Vagina (tissue), 2 donors: Measurements from ENCODE around the gene ASCC3. TPM values are rescaled to one million over a fixed set of nuclear protein-coding genes. Genes with fewer than 3 reads are reported as not detected.

ENCODE experiments used
- DNase-seq, 2 donors: peaks; one replicate each; pipeline ENCODE4 v3.0.0-alpha.2; 2017; ENCODE audit errors: extremely low spot score in 2 of 2
- H3K27ac ChIP-seq: fragments of 200-600 bp; sonication (generic); one replicate; pipeline ENCODE4 v1.5.1; 2019
- H3K27me3 ChIP-seq: fragments of 200-600 bp; sonication (generic); one replicate; pipeline ENCODE4 v1.5.1; 2019
- H3K36me3 ChIP-seq, 2 donors: fragments of 200-600 bp; sonication (generic); one replicate each; pipeline ENCODE4 v1.5.1; 2017 to 2019
- H3K4me1 ChIP-seq: fragments of 200-600 bp; sonication (generic); one replicate; pipeline ENCODE4 v1.5.1; 2019
- H3K4me3 ChIP-seq, 2 donors: fragments of 200-600 bp; sonication (generic); 1 replicate in 1 of 2; 2 replicates in 1 of 2; pipeline ENCODE4 v1.5.1; 2016 to 2019
- H3K9me3 ChIP-seq: fragments of 200-600 bp; sonication (generic); one replicate; pipeline ENCODE4 v1.5.1; 2019
- POLR2A ChIP-seq, 2 donors: fragments of 450-650 bp; IDR thresholded peaks; one replicate each; pipeline ENCODE4 v1.6.1; 2017; ENCODE audit warnings: antibody characterized with exemption in 2 of 2, mild to moderate bottlenecking in 2 of 2, moderate library complexity in 2 of 2
- POLR2AphosphoS5 ChIP-seq, 2 donors: sonication (generic); formaldehyde crosslinking; IDR thresholded peaks; one replicate each; pipeline ENCODE4 v1.9.0; 2017; ENCODE audit warnings: antibody characterized with exemption in 2 of 2, mild to moderate bottlenecking in 2 of 2, low read depth in 1 of 2; ENCODE audit not compliant: insufficient read depth in 1 of 2
- intact Hi-C: fragments of 100-400 bp; cut with DNase I; formaldehyde crosslinking; loops from one replicate; pipeline ENCODE4 v1.15.1; 2023
- total RNA-seq: library from RNA; depleted of rRNA; stranded (reverse); fragments of >200 nt; gene quantifications from one replicate; pipeline ENCODE4 v1.2.3, GENCODE V29; 2016
- TF ChIP-seq, protein P1 (sequence below), 3 experiments: fragments of 450-650 bp in 2 of 3; fragments of 200-600 bp in 1 of 3; sonication (generic) in 1 of 3; IDR thresholded peaks; one replicate each; pipeline ENCODE4 v1.5.1; 2017 to 2019; ENCODE audit warnings: antibody characterized with exemption in 3 of 3, mild to moderate bottlenecking in 2 of 3, moderate library complexity in 2 of 3

Gene ASCC3
- total RNA-seq, 1 donor from 2014 or later, result 44.7 TPM

DNA sequence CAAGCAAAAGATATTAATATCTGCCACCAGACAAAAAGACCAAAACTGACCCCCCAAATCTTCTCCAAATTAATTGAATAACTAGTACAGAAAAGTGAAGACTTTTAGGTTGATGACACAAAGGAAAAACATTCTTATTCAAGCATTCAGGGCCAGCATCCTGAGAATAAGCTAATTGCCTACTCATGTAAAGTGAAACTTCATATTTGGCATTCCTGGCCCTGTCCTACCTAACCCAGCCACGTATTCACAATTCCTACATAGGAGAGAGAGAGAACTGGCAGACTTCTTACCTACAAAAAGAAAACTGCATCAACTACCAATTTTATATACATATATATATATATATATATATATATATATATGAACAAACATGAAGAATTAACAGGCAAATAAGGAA is 4.9 kb upstream of the ASCC3 start:
- Histone ChIP-seq H3K4me3 (no peak overlapping the region), H3K27ac (no peak overlapping the region), H3K36me3 (no peaks in the 10 kb centered on the region)

GRCh38 chr6:100883347-100883746 is 2.2 kb upstream of the ASCC3 start:
- intact Hi-C loops, result no loop called here
- TF ChIP-seq, protein P1, sequence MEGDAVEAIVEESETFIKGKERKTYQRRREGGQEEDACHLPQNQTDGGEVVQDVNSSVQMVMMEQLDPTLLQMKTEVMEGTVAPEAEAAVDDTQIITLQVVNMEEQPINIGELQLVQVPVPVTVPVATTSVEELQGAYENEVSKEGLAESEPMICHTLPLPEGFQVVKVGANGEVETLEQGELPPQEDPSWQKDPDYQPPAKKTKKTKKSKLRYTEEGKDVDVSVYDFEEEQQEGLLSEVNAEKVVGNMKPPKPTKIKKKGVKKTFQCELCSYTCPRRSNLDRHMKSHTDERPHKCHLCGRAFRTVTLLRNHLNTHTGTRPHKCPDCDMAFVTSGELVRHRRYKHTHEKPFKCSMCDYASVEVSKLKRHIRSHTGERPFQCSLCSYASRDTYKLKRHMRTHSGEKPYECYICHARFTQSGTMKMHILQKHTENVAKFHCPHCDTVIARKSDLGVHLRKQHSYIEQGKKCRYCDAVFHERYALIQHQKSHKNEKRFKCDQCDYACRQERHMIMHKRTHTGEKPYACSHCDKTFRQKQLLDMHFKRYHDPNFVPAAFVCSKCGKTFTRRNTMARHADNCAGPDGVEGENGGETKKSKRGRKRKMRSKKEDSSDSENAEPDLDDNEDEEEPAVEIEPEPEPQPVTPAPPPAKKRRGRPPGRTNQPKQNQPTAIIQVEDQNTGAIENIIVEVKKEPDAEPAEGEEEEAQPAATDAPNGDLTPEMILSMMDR (IDR thresholded peaks at IDR 0.05), result no peak
- TF ChIP-seq POLR2AphosphoS5 (IDR thresholded peaks at IDR 0.05; ENCODE audit: insufficient read depth in 1 of 2, low read depth in 1 of 2) (no peak), POLR2A (IDR thresholded peaks at IDR 0.05) (no peak)
- Histone ChIP-seq H3K36me3 (no peaks in the 10 kb centered on the region), H3K27ac (no peak overlapping the region), H3K27me3 (no peaks in the 10 kb centered on the region), H3K9me3 (no peaks in the 10 kb centered on the region), H3K4me3 (no peak overlapping the region), H3K4me1 (peaks cover 33% of the 10 kb centered on the region)
- no peak for DNase-seq

More for the DNA sequence above, 4.9 kb upstream of the ASCC3 start:
- H3K27me3 ChIP-seq, result no peaks in the 10 kb centered on the region
- H3K4me1 ChIP-seq, result peaks cover 12% of the 10 kb centered on the region
- H3K9me3 ChIP-seq, result no peaks in the 10 kb centered on the region
- DNase-seq, result no peak
- intact Hi-C loops, result no loop called here
- no peak for TF ChIP-seq POLR2A (IDR thresholded peaks at IDR 0.05)

- H3K4me1 ChIP-seq, result peaks cover 37% of the 10 kb centered on the region
- no peaks in the 10 kb centered on the region for H3K36me3 ChIP-seq
- intact Hi-C loops, result no loop called here
- H3K4me3 ChIP-seq, result peak overlapping the region; percentile 89 to 96
- TF ChIP-seq, protein P1 (IDR thresholded peaks at IDR 0.05), result no peak
- TF ChIP-seq POLR2AphosphoS5 (IDR thresholded peaks at IDR 0.05; ENCODE audit: insufficient read depth in 1 of 2, low read depth in 1 of 2), result no peak
- TF ChIP-seq POLR2A (IDR thresholded peaks at IDR 0.05), result no peak
- no peaks in the 10 kb centered on the region for H3K9me3 ChIP-seq
- peak overlapping the region; percentile 95 for H3K27ac ChIP-seq
- H3K27me3 ChIP-seq, result no peaks in the 10 kb centered on the region
- no peak for DNase-seq
Measured at GRCh38 chr6:100881707-100882040, 545 bp upstream of the ASCC3 start.

GRCh38 chr6:100880149-100880852 is 828 bp downstream of the ASCC3 start:
- DNase-seq, result no peak
- H3K4me3 ChIP-seq, result peak overlapping the region; percentile 89 to 96
- no peak for TF ChIP-seq POLR2AphosphoS5 (IDR thresholded peaks at IDR 0.05; ENCODE audit: insufficient read depth in 1 of 2, low read depth in 1 of 2)
- no peak for TF ChIP-seq POLR2A (IDR thresholded peaks at IDR 0.05)
- TF ChIP-seq, protein P1 (IDR thresholded peaks at IDR 0.05), result no peak
- no peaks in the 10 kb centered on the region for H3K27me3 ChIP-seq
- intact Hi-C loops, result no loop called here
- H3K27ac ChIP-seq, result peak overlapping the region; percentile 95
- H3K9me3 ChIP-seq, result no peaks in the 10 kb centered on the region
- no peaks in the 10 kb centered on the region for H3K36me3 ChIP-seq
- H3K4me1 ChIP-seq, result peaks cover 46% of the 10 kb centered on the region

- Histone ChIP-seq H3K27me3 (no peaks in the 10 kb centered on the region), H3K36me3 (no peaks in the 10 kb centered on the region), H3K4me3 (no peak overlapping the region), H3K9me3 (no peaks in the 10 kb centered on the region), H3K27ac (no peak overlapping the region), H3K4me1 (peaks cover 46% of the 10 kb centered on the region)
- intact Hi-C loops, result no loop called here
- TF ChIP-seq POLR2A (IDR thresholded peaks at IDR 0.05), result no peak
- no peak for DNase-seq
Measured at GRCh38 chr6:100879317-100879716, 1.8 kb downstream of the ASCC3 start.

DNA sequence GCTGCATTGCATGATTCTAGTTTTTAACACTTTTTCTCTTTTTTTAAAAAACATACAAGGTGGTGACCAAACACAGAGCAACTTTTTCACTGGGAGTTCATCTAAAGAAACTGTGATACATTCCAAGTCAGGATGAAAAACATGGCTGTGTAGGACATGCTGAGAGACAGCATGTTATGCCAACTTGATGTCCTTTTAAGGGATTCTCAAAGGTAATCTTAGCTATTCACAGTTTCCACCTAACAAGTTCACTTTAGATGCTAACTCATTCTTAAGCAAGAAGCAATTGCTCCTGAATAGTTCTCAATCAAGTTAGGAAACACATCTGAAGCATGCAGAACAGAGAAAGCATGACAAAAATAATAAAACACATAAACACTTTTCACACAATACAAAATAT is 3.3 kb downstream of the ASCC3 start:
- no peak for DNase-seq
- TF ChIP-seq, protein P1 (IDR thresholded peaks at IDR 0.05), result no peak
- TF ChIP-seq POLR2AphosphoS5 (IDR thresholded peaks at IDR 0.05; ENCODE audit: insufficient read depth in 1 of 2, low read depth in 1 of 2) (no peak), POLR2A (IDR thresholded peaks at IDR 0.05) (no peak)
- Histone ChIP-seq H3K4me3 (no peak overlapping the region), H3K9me3 (no peaks in the 10 kb centered on the region), H3K27ac (no peak overlapping the region), H3K4me1 (peaks cover 46% of the 10 kb centered on the region), H3K36me3 (no peaks in the 10 kb centered on the region), H3K27me3 (no peaks in the 10 kb centered on the region)
- intact Hi-C loops, result no loop called here
